ENCODE measurements around the gene TRAPPC12.

The TRAPPC12 gene

DNA sequence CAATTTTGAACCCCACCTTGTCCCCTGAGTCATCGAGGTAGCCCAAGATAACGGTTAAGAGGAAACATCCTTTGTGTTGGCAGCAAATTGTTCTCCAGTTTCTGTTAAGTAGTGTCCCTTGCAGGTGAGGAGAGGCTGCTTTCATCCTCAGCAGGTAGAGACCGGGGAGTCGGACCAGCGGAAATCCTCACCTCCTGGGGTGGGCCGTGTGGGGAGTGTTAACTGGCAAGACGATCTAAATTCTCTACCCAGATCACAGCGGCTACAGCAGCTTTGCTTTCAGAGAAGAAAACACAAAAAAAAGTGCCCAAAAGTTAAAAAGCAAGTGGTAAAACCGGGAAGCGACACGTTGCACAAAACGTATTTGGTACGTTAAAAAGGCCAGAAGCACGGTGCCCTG lies 76.6 kb downstream of the TRAPPC12 start:
- DNase-seq (ENCODE audit: low spot score), result no peak

DNA sequence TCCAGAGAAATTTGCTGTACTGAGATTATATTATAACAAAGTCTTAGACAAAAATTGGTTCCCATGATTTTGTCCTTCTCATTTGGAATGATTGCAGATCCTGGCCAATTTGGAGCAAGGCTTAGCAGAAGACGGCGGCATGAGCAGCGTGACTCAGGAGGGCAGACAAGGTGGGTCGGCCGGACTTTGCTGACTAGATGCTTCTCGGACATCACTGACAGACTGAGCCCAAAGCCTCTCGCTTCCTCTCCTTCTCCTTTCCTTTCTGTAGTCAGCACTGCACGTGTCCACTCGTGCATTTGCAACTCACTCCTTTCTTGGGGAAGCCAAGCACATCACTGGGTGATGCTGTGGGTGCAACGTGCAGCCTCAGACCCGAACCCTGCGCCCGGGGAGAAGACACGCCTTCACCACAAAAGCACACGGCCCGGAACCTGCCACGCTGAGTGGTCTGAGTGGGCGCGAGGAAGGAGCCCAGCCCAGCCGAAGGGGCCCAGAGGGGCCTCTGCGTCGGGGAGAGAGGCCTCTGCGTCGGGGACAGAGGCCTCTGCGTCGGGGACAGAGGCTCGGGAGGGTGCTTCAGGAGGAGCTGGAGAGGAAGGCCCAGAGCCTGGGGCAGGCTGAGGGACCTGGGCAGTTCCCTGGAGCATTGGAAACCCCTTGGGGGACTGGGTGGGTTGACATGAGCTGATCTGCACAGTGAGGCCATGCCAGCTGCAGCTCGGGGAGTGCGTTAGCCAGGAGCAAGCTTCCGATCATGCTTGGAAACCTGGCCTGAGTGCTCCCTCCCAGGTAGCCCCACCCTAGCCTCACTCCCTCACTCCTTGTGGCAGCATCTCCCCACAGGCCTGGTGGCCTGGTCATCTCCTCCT lies 78.3 kb downstream of the TRAPPC12 start:
- no peak for DNase-seq (ENCODE audit: low spot score)

DNA sequence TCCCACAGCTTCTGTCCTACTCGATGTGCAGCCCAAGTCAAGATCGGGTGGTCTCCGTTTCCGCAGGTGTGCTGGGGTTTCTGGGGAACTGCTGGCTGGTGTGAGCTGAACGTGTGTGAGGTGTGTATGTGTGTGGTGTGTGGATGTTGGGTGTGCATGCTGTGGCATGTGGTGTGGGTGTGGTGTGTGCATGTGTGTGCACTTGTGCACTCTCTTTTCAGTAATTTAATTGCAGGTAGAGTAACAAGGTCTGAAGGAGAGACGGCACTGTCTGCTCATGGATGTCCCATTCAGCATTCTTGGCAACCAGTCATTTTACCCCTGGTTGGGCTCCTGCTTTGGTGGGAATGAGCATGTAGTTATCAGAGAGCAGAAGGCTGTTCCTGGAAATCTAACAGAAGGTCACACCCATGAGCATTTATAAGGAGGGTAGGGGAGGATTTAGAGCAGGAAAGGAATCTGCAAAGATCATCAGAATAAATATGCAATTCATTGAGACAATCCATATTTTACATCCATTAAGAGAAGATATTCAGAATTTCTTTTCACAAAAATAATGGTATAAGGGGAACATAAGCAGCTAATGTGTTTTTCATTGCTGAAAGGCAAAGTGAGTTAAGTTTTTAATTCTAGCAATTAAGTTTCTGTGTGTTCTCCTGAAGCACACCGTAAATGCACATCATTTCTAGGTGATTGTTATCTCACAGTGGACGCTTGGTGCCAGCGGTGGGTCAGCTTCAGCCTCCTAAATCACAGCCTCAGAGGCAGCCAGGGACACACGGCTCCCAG lies 79.1 kb downstream of the TRAPPC12 start:
- DNase-seq (ENCODE audit: low spot score), result no peak

DNA sequence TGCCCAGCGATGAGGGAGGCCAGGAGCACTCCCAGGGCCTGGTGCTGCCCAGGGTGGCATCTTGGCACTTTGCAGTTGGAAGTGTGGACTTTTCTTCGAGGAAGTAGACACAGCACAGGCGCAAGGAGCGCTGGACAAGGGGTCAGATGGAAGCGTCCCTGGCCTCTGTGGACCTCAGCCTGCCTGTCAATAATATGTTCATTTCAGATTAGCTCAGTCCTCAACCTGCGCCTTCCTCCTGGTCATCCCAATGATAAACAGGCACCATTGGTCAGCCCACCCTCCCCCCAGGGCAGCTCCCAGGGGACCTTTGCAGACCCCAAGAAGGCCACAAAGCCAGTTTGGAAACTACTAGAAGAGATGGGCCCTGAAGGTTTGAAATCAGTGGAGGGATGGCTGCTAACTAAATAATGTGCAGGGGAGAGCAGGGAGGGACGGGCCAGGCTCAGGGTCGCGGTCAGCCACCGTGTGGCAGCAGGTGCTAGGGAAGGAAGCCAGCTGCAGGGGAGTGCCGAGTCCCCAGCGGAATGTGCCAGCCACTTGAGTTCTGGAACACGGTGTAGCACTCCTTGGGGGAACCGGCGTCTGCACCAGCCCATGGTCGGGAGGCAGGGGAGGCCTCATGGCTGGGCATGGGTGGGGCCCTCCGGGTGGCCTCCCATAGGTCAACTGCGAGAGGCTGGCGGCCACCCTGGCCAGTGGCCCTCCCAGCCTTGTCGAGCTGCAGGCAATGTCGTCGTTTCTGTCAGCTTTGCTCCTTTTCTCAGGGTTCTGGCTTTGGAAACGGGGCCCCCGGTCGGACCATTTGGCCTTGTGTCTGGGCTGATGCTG lies 79.9 kb downstream of the TRAPPC12 start:
- DNase-seq (ENCODE audit: low spot score), result no peak

DNA sequence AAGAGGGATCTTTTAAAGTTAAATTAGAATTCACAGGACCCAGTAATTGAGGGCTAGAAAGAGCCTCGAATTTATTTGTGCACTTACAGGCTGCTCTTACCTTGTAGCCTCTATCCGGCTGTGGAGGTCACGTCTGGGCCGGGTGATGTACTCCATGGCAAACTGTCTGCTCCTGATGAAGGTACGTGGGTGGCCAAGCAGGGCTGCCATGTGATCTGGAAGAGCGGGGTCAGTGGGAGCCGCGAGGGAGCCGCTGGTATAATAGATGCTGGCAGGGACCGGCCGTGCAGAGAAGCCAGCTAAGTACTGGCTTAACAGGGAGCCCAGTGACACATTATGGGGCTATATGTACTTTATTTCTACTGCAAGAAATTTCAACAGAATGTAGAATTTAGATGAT lies 80.7 kb downstream of the TRAPPC12 start:
- DNase-seq (ENCODE audit: low spot score), result no peak

DNA sequence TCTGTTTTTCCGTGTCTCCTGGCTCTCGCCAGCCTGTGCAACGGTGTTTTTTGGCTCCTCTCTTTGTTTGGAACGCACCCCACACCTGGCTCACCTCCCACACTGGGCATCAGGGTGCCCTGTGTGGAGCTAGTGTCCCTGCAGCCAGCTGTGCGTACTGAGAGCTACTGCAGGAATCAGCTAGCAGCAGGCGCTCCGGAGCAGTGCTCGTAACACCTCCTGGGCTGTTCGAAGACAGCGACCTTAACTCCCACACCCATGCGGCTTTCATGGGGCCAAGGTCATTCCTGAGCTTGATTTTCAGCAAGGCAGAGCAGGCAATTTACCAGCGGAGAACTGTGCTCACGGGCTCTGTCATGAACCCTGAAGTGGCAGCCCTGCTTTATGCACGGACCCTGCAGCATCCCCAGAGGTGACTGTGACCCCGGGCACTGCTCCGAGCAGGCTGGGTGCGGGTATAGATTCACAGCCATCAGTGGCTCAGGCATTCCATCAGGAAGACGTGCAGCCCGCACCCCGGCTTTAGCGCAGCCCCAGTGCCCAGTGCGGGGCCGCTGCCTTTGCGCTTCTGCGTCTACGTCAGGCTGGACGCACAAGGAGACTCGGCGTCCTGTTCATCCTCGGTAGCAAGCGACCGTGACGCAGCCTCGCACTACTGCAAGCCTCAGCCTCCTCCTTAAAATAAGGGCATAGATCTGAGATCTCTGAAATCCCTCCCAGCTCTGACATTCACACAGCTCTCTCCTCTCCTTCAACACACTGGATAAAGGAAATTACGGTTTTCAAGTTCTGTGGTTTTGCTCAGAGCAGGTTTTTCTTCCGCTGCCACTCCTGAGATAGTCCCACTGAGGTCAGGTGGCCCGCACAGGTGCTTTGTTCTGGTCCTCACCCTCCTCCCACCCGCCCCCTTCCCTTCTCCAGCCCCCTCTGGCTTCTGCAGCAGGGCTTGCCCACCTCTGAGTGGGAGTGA lies 81.6 kb downstream of the TRAPPC12 start:
- no peak for DNase-seq (ENCODE audit: low spot score)

DNA sequence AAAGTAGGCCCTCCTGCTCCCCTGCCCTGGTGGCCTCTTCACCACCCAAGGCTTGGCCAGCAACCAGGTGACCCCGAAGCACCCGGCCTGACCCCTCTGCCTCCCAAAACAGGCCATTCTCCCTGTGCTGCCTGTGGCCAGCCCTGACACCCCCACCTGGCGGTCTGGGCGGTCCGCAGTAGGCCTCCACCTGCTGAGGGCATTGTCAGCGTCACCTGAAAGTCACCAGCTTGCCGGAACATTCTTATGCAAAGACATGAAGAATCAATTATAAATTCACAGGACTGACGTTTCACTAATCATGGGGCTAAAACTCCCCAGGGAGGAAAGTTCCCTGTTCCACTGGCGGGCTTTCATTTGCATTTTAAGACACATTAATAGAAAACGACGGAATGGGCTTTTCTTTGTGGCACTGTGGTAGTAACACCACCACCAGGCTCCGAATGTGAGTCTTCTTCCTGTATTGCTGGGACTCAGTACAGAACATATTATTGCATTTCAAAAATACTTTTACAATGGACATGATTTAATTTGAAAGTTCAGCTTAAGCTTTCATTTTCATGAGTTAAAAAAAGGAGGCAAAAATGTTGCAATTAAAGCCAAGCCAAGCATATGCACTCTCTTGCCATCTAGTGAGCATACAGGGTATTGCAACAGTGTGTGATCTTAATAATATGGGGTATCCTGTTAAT lies 82.5 kb downstream of the TRAPPC12 start:
- peak; percentile 79 for DNase-seq (ENCODE audit: low spot score)

DNA sequence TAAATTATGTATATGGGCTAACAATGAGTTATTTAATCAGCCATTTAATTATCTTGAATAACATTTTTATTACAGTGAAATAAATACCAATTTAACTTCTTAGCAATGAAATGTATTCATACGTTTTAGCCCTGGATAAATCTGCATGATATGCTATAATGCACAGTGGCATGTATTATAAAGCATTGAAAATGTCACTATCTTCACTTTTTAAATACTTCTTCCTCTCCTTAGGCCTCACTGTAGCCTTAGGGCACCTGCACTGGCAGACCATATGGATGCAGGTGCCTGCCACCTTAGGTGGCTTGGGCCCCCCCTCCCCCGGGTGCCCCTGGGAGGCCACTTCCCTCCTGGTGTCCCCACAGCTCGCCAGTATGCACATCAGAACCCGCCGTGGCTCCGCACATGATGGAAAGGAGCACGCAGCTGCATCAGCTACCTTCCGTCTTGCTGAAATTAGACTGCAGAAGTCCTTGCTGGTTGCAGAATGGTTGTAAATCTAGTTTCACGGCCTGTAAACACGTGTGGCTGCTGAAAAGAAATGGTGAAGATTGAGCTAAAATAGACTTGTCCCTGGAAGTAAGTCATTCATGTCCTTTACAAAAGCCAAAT lies 83.1 kb downstream of the TRAPPC12 start:
- DNase-seq (ENCODE audit: low spot score), result no peak

DNA sequence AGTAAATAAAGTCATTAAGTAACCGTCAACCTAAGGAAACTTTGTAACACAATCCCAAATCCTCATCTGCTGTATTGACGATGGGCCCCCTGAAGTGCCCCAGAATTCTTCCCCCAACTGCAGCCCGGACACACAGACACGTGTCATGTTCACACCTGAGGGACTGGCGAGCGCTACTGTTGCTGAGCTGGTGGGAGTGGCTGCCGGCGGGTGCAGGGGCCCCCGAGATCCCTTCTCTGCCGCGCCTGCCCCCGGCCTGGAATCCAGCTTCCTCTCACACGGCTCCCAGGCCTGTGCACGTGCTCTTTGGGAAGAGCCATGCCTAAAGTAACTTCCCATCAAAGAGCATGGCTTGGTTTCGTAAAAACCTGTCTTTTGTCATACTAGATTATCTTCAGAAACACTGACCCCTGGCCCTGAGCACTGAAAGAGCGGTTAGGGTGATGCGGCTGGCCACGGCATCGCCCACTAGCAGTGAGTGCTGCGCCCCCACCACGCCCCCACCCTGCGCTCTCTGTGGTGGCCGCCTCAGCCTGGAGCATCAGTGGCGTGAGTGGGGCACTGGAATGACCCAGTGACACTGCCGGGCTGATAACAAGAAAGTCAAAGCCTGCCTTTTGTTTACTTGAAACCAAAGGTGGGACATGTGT lies 83.8 kb downstream of the TRAPPC12 start:
- DNase-seq (ENCODE audit: low spot score), result no peak

DNA sequence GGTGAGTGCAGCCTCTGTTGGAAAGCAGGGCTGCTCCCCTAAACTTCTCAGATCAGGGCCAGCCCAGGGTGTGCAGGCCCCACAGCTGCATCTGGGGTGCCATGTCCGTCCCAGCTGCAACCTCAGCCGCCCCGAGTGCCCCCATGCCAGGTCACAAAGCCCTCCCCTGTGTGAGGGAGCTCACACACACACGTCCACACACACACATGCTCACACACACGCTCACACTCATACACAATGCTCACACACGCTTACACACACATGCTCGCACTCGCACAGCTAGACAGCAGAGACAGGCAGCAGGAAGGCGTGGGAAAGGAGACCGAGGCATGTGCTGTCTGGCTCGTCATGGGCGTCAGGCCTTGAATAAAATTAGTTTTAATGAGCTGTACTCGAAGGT lies 84.5 kb downstream of the TRAPPC12 start:
- no peak for DNase-seq (ENCODE audit: low spot score)

DNA sequence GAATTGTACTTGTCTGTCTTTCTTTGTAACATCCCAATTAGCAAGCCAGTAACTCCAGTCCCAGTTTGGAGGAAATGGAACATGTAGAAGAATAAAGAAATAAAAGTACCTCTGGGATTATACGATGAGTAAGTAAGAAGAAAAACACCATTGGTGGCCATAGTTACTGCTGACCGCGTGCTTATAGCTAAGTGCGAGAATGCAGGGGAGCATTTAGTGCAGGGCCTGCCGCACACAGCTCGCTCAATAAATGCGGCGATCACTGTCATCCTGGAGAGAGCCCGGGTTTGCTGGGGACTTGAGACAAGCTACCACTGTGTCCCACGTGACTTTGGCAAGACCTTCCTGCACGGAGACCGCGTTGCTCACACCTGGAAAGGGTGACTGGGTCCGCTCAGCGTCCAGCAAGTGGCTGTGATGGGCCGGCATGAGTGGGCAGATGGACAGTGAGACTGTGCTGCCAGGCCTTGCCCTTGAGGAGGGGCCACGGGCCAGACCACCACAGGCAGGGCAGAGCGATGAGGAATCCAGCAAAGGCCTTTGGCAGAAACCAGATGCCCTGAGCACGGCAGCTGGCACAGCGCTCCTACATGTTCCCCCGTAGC lies 85.0 kb downstream of the TRAPPC12 start:
- no peak for DNase-seq (ENCODE audit: low spot score)

DNA sequence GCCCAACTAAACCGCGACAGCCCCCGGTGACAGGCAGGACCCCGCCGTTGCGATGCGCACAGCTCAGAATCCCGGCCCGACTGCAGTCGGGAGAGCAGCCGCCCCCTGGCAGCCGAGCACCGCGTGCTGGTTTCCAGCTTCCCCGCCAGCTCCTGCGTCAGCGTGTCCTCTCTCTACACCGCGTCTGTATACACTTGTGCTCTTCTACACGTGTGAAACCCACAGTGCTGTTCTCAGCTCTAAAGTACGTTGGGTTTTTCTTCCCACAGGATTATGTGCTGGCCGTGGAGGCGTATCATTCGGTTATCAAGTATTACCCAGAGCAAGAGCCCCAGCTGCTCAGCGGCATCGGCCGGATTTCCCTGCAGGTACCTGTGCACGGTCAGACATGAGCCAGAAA lies 85.8 kb downstream of the TRAPPC12 start:
- no peak for DNase-seq (ENCODE audit: low spot score)

DNA sequence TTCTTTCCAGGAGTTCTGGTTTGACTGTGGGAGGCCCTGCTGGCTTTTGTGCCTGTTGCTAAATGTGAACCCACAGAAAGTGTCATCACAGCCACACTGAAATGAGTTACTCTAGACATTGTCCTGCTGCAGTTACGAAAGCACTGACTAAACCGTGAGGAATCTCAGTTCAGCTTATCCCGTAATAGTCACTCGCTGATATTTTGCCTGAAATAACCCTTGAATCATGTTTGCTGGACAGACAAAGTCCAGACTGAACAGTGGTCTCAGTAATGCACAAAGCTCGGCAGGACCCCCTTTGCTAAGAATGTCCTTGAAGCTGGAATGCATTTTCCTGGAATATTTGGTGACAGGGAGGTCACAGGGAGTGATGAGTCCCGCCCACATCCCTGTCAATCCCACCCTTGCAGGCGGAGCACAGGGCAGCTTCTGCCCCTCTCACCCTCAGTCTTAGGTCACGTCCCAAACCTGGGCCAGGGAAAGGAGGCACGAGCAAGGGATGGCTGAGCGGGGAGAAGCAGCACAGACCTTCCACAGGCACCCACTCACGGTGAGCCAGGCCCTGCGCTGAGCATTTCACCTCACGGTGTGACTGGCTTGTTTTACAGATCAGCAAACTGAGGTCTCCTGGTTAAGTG lies 86.5 kb downstream of the TRAPPC12 start:
- DNase-seq (ENCODE audit: low spot score), result no peak

DNA sequence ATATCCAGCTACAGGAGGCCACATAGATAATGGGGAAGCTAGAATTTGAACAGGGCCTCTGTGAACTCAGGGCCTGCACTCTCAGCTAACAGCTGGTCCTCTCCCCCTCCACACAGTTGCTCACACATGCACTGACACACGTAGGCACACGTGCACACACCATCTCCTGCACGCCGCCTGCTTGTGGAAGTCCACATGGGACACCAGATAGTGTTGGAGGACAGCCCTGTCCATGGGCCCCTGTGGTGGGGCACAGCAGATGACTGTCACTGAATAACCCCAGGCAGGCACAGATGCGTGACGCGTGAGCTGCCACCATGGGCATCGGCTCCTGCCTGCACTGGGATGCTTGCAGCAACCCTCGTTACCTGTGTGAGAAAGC lies 87.0 kb downstream of the TRAPPC12 start:
- no peak for DNase-seq (ENCODE audit: low spot score)

DNA sequence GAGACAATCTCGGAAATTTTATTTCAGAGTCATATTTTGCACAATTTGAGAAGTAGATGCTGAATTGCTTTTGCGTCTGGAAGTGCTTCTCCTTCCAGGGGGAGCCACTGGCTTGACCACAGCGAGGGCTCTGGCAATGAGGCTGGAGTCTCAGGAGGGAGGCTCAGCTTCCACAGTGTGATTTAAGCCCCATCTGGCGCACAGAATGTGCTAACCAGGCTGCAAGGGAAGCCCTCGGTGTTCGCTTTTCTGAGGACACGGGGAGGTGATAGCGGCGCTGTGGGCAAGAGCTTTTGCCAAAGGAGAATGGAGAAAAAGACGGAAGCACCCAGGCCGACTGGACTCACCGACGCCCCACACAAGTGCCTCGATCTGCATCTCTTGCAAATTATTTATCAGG lies 87.5 kb downstream of the TRAPPC12 start:
- no peak for DNase-seq (ENCODE audit: low spot score)

DNA sequence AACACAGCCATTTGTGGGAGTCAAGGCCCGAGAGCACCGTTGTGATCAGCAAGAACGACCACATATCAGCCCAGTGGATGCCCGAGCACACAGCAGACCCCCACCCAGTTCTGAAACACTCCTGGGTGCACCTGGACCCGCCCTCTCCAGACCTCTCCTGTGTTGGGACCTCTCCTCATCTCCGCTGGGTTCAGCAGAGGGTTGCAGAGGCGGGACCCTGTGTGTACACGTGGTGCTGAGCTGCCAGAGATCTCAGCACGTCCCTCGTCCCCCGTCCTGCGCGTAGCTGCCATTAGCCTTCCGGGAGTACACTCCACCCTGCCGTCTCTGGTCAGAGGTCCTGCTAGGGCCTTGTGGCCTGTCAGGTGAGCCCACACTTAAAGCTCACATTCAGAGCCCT lies 88.2 kb downstream of the TRAPPC12 start:
- no peak for DNase-seq (ENCODE audit: low spot score)

DNA sequence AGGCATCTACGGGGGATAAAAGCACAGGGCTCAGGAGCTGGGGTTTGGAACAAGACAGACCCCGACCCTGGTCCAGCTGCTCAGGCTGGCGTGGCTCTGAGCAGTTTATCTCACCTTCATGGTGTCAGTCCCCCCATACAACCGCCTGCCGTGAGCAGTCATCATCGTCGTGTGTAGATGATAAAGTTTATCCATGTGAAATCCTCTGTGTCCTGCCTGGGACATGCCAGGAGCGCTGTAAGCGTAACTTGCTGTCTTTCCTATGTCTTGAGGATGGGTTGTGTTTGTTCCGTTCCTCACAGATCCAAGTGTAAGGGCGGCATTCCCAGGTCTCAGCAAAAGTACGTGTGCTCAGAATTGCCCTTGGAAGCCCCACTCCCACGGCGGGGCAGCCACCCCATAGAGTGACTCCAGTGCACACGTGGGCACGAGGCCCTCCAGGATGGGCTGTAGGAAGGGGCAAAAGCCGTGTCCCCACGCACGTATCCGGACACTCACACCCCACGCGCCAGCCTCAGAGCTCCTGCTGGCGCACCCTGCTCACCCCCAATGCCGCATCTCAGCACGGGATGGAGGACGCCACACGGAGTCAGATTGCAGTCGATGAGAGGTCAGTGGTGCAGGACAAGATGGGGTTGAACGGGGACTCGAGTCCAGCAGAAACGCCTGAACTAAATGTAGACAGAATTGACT lies 88.9 kb downstream of the TRAPPC12 start:
- no peak for DNase-seq (ENCODE audit: low spot score)

DNA sequence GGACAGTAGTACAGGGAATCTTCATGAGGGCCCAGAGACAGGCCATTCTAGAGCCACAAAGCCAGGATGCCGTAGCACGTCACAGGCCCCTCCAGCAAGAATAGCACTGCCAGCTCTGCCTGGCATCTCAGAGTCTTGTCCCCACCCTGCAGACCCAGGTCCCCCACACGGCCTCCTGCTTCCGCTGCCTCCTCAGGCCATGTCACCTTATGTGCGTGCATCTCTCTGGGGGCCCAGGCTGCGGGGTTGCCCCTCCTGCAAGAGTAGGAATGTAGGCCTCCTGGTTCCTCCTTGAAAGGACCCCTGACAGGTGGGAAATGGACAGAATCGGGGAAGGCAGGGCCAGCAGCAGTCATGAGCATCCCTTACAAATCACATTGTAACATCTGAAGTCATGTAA lies 90.0 kb downstream of the TRAPPC12 start:
- DNase-seq (ENCODE audit: low spot score), result no peak

Measured in pons (tissue), 1 donor.